GM12878 (cell line): ENCODE data around the gene HBB. TPM values are rescaled to one million over a fixed set of nuclear protein-coding genes. Genes with fewer than 3 reads are reported as not detected.

Source experiments
- ATAC-seq: fragments of 200-7000 bp; cut with Tn5 transposase; 3 replicates; pipeline ENCODE4 v1.9.1; 2020; ENCODE audit warnings: mild to moderate bottlenecking, moderate library complexity
- BruUV-seq: library from RNA; stranded (reverse); fragments of 400-500 nt; replicated peaks from 2 replicates; lab custom pipeline; 2021; lab: Mats Ljungman, UMichigan
- CTCF ChIA-PET: fragments of 300-600 bp; sonication (Branson Sonifier 250); formaldehyde crosslinking; extraction: SDS; loops from one replicate; lab custom pipeline; 2021; ENCODE audit warnings: inconsistent platforms; lab: Yijun Ruan, JAX
- POLR2A ChIA-PET: fragments of 350-600 bp; formaldehyde crosslinking; extraction: SDS; loops from one replicate; lab custom pipeline; 2021; ENCODE audit warnings: inconsistent platforms; lab: Charles Lee
- RAD21 ChIA-PET: fragments of 300-600 bp; sonication (Branson Sonifier 250); formaldehyde crosslinking; loops from one replicate; lab custom pipeline; 2023; ENCODE audit warnings: antibody characterized with exemption; ENCODE audit not compliant: unreplicated experiment; lab: Charles Lee
- SMC1A ChIA-PET: fragments of 300-600 bp; sonication (Branson Sonifier 250); formaldehyde crosslinking; loops from one replicate; lab custom pipeline; 2023; ENCODE audit not compliant: unreplicated experiment, uncharacterized antibody; lab: Charles Lee
- DNase-seq: peaks from one replicate; pipeline ENCODE4 v3.0.0-alpha.2; 2011; ENCODE audit warnings: low read depth, low spot score
- FAIRE-seq: peaks from 3 replicates; lab custom pipeline; 2011; peaks lifted over from hg19 to GRCh38; lab: Jason Lieb, UNC
- H2AFZ ChIP-seq: 2 replicates; pipeline ENCODE4 v1.6.0; 2011; ENCODE audit warnings: low read depth, low read length, control low read depth; ENCODE audit not compliant: control insufficient read depth
- H3K27ac ChIP-seq: 2 replicates; pipeline ENCODE4 v1.5.1; 2011; ENCODE audit warnings: control low read depth; ENCODE audit not compliant: control insufficient read depth, insufficient read depth
- H3K27me3 ChIP-seq, 2 experiments: replicated peaks in 1 of 2; 2 replicates each; pipeline versions ENCODE4 v1.6.0 to v1.6.1; 2011; ENCODE audit warnings: low read length in 1 of 2; ENCODE audit not compliant: control insufficient read depth in 2 of 2, insufficient read depth in 2 of 2
- H3K36me3 ChIP-seq, 2 experiments: 2 replicates each; pipeline ENCODE4 v1.5.1; 2011; ENCODE audit warnings: low read length in 1 of 2; ENCODE audit not compliant: control insufficient read depth in 2 of 2, insufficient read depth in 2 of 2
- H3K4me1 ChIP-seq: 2 replicates; pipeline ENCODE4 v1.6.1; 2011; ENCODE audit warnings: mild to moderate bottlenecking, low read length, moderate library complexity, mixed read lengths; ENCODE audit not compliant: control insufficient read depth, insufficient read depth
- H3K4me2 ChIP-seq: 2 replicates; pipeline ENCODE4 v1.6.0; 2011; ENCODE audit warnings: control low read depth; ENCODE audit not compliant: control insufficient read depth, insufficient read depth
- H3K4me3 ChIP-seq: fragments of 200-600 bp; sonication (generic); 2 replicates; pipeline ENCODE4 v1.5.1; 2016
- H3K79me2 ChIP-seq: 2 replicates; pipeline ENCODE4 v1.6.0; 2011; ENCODE audit warnings: low read length; ENCODE audit not compliant: control insufficient read depth, insufficient read depth
- H3K9ac ChIP-seq: 2 replicates; pipeline ENCODE4 v1.8.0; 2011; ENCODE audit warnings: low read length, control low read depth, mixed read lengths; ENCODE audit not compliant: control insufficient read depth, insufficient read depth
- H3K9me3 ChIP-seq: replicated peaks from 3 replicates; pipeline ENCODE4 v1.5.1; 2011; ENCODE audit warnings: mild to moderate bottlenecking, low read length; ENCODE audit not compliant: control insufficient read depth, insufficient read depth
- H4K20me1 ChIP-seq: 2 replicates; pipeline ENCODE4 v1.6.0; 2011; ENCODE audit not compliant: control insufficient read depth, insufficient read depth
- BACH1 ChIP-seq: fragments of 450-650 bp; IDR thresholded peaks from 2 replicates; pipeline ENCODE4 v1.6.1; 2017; ENCODE audit warnings: mild to moderate bottlenecking, borderline replicate concordance
- CHD1 ChIP-seq: IDR thresholded peaks from 2 replicates; pipeline ENCODE4 v1.6.1; 2012; ENCODE audit warnings: low read depth, low read length, improper control_type of control experiment
- CREB1 ChIP-seq: IDR thresholded peaks from 2 replicates; pipeline ENCODE4 v1.6.1; 2012; ENCODE audit warnings: low read depth, mild to moderate bottlenecking, inconsistent platforms
- DPF2 ChIP-seq: fragments of 450-650 bp; IDR thresholded peaks from 2 replicates; pipeline ENCODE4 v1.6.1; 2017; ENCODE audit warnings: mild to moderate bottlenecking
- E4F1 ChIP-seq: fragments of 450-650 bp; IDR thresholded peaks from 2 replicates; pipeline ENCODE4 v1.6.1; 2018; ENCODE audit warnings: borderline replicate concordance, mild to moderate bottlenecking; ENCODE audit not compliant: partially characterized antibody
- EZH2 ChIP-seq: IDR thresholded peaks from 2 replicates; pipeline ENCODE4 v1.6.1; 2012; ENCODE audit warnings: low read depth, mild to moderate bottlenecking, control low read depth, inconsistent platforms, low read length, borderline replicate concordance; ENCODE audit not compliant: control insufficient read depth
- NR2F1 ChIP-seq: fragments of 450-650 bp; conservative IDR thresholded peaks from 2 replicates; pipeline ENCODE4 v1.6.1; 2017; ENCODE audit warnings: mild to moderate bottlenecking
- POLR2AphosphoS2 ChIP-seq: IDR thresholded peaks from 2 replicates; pipeline ENCODE4 v1.6.1; 2011; ENCODE audit warnings: low read depth, mild to moderate bottlenecking, low read length, improper control_type of control experiment, moderate library complexity
- RB1 ChIP-seq: fragments of 450-650 bp; formaldehyde crosslinking; IDR thresholded peaks from 2 replicates; pipeline ENCODE4 v1.6.1; 2017; ENCODE audit warnings: mild to moderate bottlenecking, borderline replicate concordance
- RCOR1 ChIP-seq: conservative IDR thresholded peaks from 2 replicates; pipeline ENCODE4 v1.6.1; 2012; ENCODE audit warnings: low read depth, low read length, improper control_type of control experiment
- RUNX3 ChIP-seq: IDR thresholded peaks from 2 replicates; pipeline ENCODE4 v1.6.1; 2012; ENCODE audit warnings: low read length, inconsistent platforms
- SIX5 ChIP-seq: IDR thresholded peaks from 2 replicates; pipeline ENCODE4 v1.6.1; 2011; ENCODE audit warnings: mild to moderate bottlenecking, low read depth, low read length, moderate library complexity; ENCODE audit not compliant: severe bottlenecking
- SREBF1 ChIP-seq: IDR thresholded peaks from 2 replicates; pipeline ENCODE4 v1.6.1; 2012; ENCODE audit warnings: mild to moderate bottlenecking, low read length
- TBL1XR1 ChIP-seq: IDR thresholded peaks from 2 replicates; pipeline ENCODE4 v1.6.1; 2012; ENCODE audit warnings: low read depth, low read length, improper control_type of control experiment
- WRNIP1 ChIP-seq: IDR thresholded peaks from 2 replicates; pipeline ENCODE4 v1.6.1; 2011; ENCODE audit warnings: low read depth, low read length, improper control_type of control experiment, borderline replicate concordance
- ZBED1 ChIP-seq: IDR thresholded peaks from 2 replicates; pipeline ENCODE4 v1.6.1; 2016; ENCODE audit warnings: borderline replicate concordance
- ZNF207 ChIP-seq: fragments of 450-650 bp; IDR thresholded peaks from 2 replicates; pipeline ENCODE4 v1.6.1; 2014; ENCODE audit warnings: antibody characterized with exemption, mild to moderate bottlenecking, borderline replicate concordance
- ZNF384 ChIP-seq: IDR thresholded peaks from 2 replicates; pipeline ENCODE4 v1.6.1; 2012; ENCODE audit warnings: low read depth, mild to moderate bottlenecking, low read length, improper control_type of control experiment, borderline replicate concordance
- WGBS: methylation state at CpG from one replicate; pipeline ENCODE4 v1.1.6; 2016; ENCODE audit warnings: low lambda C conversion rate; ENCODE audit not compliant: insufficient replicate concordance, insufficient coverage; ENCODE audit errors: missing lambda C conversion rate; 5-methylcytosine and 5-hydroxymethylcytosine counted together
- in situ Hi-C: fragments of 300-500 bp; cut with MboI; formaldehyde crosslinking; loops from 9 replicates; pipeline ENCODE4 v1.14.3; 2018; ENCODE audit warnings: mixed read lengths
- intact Hi-C: fragments of 100-400 bp; cut with micrococcal nuclease; formaldehyde crosslinking; loops from one replicate; pipeline ENCODE4 v1.14.2; 2022; ENCODE audit not compliant: unreplicated experiment
- polyA plus RNA-seq, 11 experiments: library from polyadenylated mRNA; depleted of rRNA in 4 of 11; unstranded in 6 of 11; stranded (reverse) in 5 of 11; fragments of >200 nt; fragmentation: Nextera tagmentation in 4 of 11; fragmentation: Illumina TruSeq in 1 of 11; extraction: Ambion mirVana in 4 of 11; extraction: Trizol in 1 of 11; gene quantifications; 1 replicate in 1 of 11; 2 replicates in 10 of 11; pipeline versions ENCODE4 v1.2.1 to v1.2.3, GENCODE V29; 2011 to 2016; ENCODE audit warnings: inconsistent platforms in 2 of 11, missing spikeins in 2 of 11, low read depth in 1 of 11
- total RNA-seq, 4 experiments: library from RNA; depleted of rRNA in 3 of 4; stranded (reverse); fragments of >200 nt in 3 of 4; fragmentation: Illumina TruSeq in 1 of 4; extraction: Trizol in 1 of 4; gene quantifications; 2 replicates each; pipeline versions ENCODE4 v1.2.1 to v1.2.3, GENCODE V29; 2013 to 2021

The HBB gene
- total and polyA plus RNA-seq, 10 of the 15 experiments (the other 5 are each of a cell fraction or from before 2014, with no cell fraction given): 0.36 TPM; not detected in 9

GRCh38 chr11:5240458-5240857 is 13.6 kb upstream of the HBB start:
- DNase-seq (no peak), FAIRE-seq (no peak), ATAC-seq (no peak)
- ChIA-PET CTCF (interaction anchor here (1.4 kb wide), 1 partner anchor 39 kb away, joined by 4 read pairs; the partner anchor contains the start of gene OR51V1), RAD21 (no interaction called here), POLR2A (no interaction called here), SMC1A (interaction anchor here (1.0 to 1.4 kb wide), 2 partner anchors 50 to 130 kb away, joined by 3 to 4 read pairs; no protein-coding TSS in a partner anchor)
- in situ Hi-C loops: no loop called here
- Histone ChIP-seq H3K36me3 (no peaks in the 10 kb centered on the region), H3K79me2 (no peaks in the 10 kb centered on the region), H3K4me2 (no peak overlapping the region), H3K27ac (no peak overlapping the region), H3K4me1 (no peaks in the 10 kb centered on the region), H2AFZ (no peak overlapping the region), H3K27me3 (no peaks in the 10 kb centered on the region; a peak in 1 of 4 replicates), H3K9me3 (no peaks in the 10 kb centered on the region), H3K4me3 (no peak overlapping the region), H4K20me1 (no peaks in the 10 kb centered on the region), H3K9ac (no peak overlapping the region)
- TF ChIP-seq SIX5 (no peak), TBL1XR1 (no peak), DPF2 (no peak)
- intact Hi-C loops: no loop called here
- 0% methylated on average over 2 of the region's 2 CpGs for WGBS
- no TSS peak for BruUV-seq

- SMC1A ChIA-PET: interaction anchor here (1.4 kb wide), 1 partner anchor 130 kb away, joined by 3 read pairs; no protein-coding TSS in a partner anchor
- Histone ChIP-seq H3K36me3 (no peaks in the 10 kb centered on the region), H3K4me3 (no peak overlapping the region), H4K20me1 (no peaks in the 10 kb centered on the region), H3K27ac (no peak overlapping the region), H3K79me2 (no peaks in the 10 kb centered on the region), H3K9me3 (no peaks in the 10 kb centered on the region), H3K27me3 (no peaks in the 10 kb centered on the region; a peak in 1 of 4 replicates), H3K4me2 (no peak overlapping the region), H3K4me1 (no peaks in the 10 kb centered on the region), H3K9ac (no peak overlapping the region), H2AFZ (no peak overlapping the region)
- CTCF ChIA-PET: interaction anchor here (1.4 kb wide), 1 partner anchor 39 kb away, joined by 4 read pairs; the partner anchor contains the start of gene OR51V1
- ATAC-seq (no peak), DNase-seq (no peak), FAIRE-seq (no peak)
- in situ Hi-C loops (no loop called here), intact Hi-C loops (no loop called here)
- no TSS peak for BruUV-seq
- RAD21 ChIA-PET: no interaction called here
- POLR2A ChIA-PET: no interaction called here
- 0% methylated on average over 1 of the region's 1 CpG for WGBS
- TF ChIP-seq CHD1 (no peak), ZNF207 (no peak), WRNIP1 (no peak), RCOR1 (no peak), EZH2 (no peak), ZBED1 (no peak), RB1 (no peak), CREB1 (no peak), ZNF384 (no peak), POLR2AphosphoS2 (no peak), RUNX3 (no peak), BACH1 (no peak), E4F1 (no peak), SREBF1 (no peak), NR2F1 (no peak)
These were observed 13.2 kb upstream of the HBB start for GRCh38 chr11:5240056-5240455.
